ENCODE measurements around the gene DAB1. TPM values are rescaled to one million over a fixed set of nuclear protein-coding genes. Genes with fewer than 3 reads are reported as not detected.

Gene DAB1
- polyA plus RNA-seq, 1 donor from 2014 or later, result 11.4 TPM

DNA sequence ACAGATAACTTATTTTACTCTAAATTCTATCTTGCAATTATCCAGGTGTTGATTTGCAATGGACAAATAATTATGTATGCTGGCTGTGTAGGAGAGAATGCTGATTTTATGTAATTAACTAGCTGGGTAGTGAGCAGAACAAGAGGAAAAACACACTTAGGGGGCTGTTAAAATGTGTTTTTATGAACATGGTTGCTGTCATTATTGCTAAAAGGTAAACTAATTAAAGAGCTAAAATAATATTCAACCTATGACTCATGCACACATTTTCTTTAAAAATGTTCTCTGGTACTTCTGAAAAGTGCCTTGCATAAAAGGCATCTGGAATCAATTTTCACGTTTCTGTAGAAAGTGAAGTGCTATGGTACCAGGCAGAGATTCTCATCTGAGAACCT lies 265.3 kb downstream of the DAB1 start:
- Histone ChIP-seq H3K79me2 (replicated peaks; ENCODE audit: insufficient read depth, low read length) (no peaks in the 10 kb centered on the region), H4K20me1 (ENCODE audit: insufficient read depth) (no peaks in the 10 kb centered on the region), H3K9me3 (ENCODE audit: low read length) (no peaks in the 10 kb centered on the region), H3K9me2 (ENCODE audit: insufficient read depth, low read length) (no peaks in the 10 kb centered on the region), H3F3A (ENCODE audit: insufficient read depth, low read length, poor library complexity, severe bottlenecking) (no peaks in the 10 kb centered on the region), H3K4me3 (ENCODE audit: low read length) (no peak overlapping the region), H3K36me3 (ENCODE audit: insufficient read depth, low read length) (no peaks in the 10 kb centered on the region), H3K27ac (ENCODE audit: low read length) (no peak overlapping the region), H2AFZ (ENCODE audit: low read depth, low read length) (no peak overlapping the region), H3K4me2 (ENCODE audit: low read length) (no peak overlapping the region), H3K9ac (ENCODE audit: low read length) (no peak overlapping the region), H3K27me3 (ENCODE audit: insufficient read depth, low read depth, low read length) (no peaks in the 10 kb centered on the region)
- TF ChIP-seq RAD21 (conservative IDR thresholded peaks at IDR 0.05), result no peak
- TF ChIP-seq EZH2 (IDR thresholded peaks at IDR 0.05; ENCODE audit: borderline replicate concordance, insufficient read depth, low read length, poor library complexity, severe bottlenecking), result no peak
- TF ChIP-seq, protein P1, sequence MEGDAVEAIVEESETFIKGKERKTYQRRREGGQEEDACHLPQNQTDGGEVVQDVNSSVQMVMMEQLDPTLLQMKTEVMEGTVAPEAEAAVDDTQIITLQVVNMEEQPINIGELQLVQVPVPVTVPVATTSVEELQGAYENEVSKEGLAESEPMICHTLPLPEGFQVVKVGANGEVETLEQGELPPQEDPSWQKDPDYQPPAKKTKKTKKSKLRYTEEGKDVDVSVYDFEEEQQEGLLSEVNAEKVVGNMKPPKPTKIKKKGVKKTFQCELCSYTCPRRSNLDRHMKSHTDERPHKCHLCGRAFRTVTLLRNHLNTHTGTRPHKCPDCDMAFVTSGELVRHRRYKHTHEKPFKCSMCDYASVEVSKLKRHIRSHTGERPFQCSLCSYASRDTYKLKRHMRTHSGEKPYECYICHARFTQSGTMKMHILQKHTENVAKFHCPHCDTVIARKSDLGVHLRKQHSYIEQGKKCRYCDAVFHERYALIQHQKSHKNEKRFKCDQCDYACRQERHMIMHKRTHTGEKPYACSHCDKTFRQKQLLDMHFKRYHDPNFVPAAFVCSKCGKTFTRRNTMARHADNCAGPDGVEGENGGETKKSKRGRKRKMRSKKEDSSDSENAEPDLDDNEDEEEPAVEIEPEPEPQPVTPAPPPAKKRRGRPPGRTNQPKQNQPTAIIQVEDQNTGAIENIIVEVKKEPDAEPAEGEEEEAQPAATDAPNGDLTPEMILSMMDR (IDR thresholded peaks at IDR 0.05; ENCODE audit: poor library complexity, severe bottlenecking), result no peak
- TF ChIP-seq EP300 (conservative IDR thresholded peaks at IDR 0.05; ENCODE audit: poor library complexity, severe bottlenecking), result no peak
- no peak for TF ChIP-seq POLR2AphosphoS5 (IDR thresholded peaks at IDR 0.05)
- TF ChIP-seq TAF1 (IDR thresholded peaks at IDR 0.05; ENCODE audit: low read depth), result no peak
- no peak for TF ChIP-seq MXI1 (conservative IDR thresholded peaks at IDR 0.05; ENCODE audit: poor library complexity, severe bottlenecking)
- no peak for TF ChIP-seq SMC3 (conservative IDR thresholded peaks at IDR 0.05; ENCODE audit: poor library complexity)
- TF ChIP-seq, protein P2, sequence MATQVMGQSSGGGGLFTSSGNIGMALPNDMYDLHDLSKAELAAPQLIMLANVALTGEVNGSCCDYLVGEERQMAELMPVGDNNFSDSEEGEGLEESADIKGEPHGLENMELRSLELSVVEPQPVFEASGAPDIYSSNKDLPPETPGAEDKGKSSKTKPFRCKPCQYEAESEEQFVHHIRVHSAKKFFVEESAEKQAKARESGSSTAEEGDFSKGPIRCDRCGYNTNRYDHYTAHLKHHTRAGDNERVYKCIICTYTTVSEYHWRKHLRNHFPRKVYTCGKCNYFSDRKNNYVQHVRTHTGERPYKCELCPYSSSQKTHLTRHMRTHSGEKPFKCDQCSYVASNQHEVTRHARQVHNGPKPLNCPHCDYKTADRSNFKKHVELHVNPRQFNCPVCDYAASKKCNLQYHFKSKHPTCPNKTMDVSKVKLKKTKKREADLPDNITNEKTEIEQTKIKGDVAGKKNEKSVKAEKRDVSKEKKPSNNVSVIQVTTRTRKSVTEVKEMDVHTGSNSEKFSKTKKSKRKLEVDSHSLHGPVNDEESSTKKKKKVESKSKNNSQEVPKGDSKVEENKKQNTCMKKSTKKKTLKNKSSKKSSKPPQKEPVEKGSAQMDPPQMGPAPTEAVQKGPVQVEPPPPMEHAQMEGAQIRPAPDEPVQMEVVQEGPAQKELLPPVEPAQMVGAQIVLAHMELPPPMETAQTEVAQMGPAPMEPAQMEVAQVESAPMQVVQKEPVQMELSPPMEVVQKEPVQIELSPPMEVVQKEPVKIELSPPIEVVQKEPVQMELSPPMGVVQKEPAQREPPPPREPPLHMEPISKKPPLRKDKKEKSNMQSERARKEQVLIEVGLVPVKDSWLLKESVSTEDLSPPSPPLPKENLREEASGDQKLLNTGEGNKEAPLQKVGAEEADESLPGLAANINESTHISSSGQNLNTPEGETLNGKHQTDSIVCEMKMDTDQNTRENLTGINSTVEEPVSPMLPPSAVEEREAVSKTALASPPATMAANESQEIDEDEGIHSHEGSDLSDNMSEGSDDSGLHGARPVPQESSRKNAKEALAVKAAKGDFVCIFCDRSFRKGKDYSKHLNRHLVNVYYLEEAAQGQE (IDR thresholded peaks at IDR 0.05; ENCODE audit: borderline replicate concordance), result no peak

DNA sequence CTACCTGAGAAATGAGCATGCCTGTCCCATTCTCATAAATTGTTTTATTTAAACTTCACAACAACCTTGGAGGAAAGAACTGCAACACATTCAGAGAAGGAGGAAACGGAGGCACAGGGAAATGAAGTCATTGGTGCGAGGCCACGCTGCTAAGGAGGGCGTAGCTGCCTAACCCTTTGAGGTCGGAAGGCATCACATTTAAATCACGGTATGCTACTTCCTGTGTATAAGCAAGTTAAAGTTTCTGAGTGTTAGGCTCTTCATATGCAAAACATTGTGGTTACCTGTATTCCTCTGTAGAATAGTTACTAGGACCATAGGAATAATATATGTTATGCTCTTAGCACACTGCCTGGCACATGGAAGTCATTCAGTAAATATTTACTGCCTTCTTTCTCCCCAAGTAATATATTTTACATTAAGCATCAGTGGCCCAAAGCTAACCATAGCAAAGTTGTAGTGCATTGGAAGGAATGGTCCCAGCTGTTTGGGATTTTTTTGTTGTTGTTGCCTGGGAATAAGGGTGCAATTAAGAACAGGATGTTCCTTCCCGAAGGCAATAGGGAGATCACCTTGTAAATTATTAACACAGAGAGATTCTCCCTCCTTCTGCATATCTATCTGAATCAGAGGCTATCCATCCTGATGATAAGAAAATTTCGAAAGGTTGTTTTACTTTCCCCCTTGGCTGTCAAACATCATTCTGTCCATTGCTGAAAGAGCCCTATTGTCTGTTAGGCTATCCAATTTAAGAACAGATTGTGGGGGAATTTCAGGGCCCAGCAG lies 265.8 kb downstream of the DAB1 start:
- Histone ChIP-seq H4K20me1 (ENCODE audit: insufficient read depth) (no peaks in the 10 kb centered on the region), H3F3A (ENCODE audit: insufficient read depth, low read length, poor library complexity, severe bottlenecking) (no peaks in the 10 kb centered on the region), H2AFZ (ENCODE audit: low read depth, low read length) (no peak overlapping the region), H3K4me2 (ENCODE audit: low read length) (no peak overlapping the region), H3K9me2 (ENCODE audit: insufficient read depth, low read length) (no peaks in the 10 kb centered on the region), H3K27ac (ENCODE audit: low read length) (no peak overlapping the region), H3K79me2 (replicated peaks; ENCODE audit: insufficient read depth, low read length) (no peaks in the 10 kb centered on the region), H3K4me3 (ENCODE audit: low read length) (no peak overlapping the region), H3K36me3 (ENCODE audit: insufficient read depth, low read length) (no peaks in the 10 kb centered on the region), H3K9me3 (ENCODE audit: low read length) (no peaks in the 10 kb centered on the region), H3K9ac (ENCODE audit: low read length) (no peak overlapping the region), H3K27me3 (ENCODE audit: insufficient read depth, low read depth, low read length) (no peaks in the 10 kb centered on the region)
- TF ChIP-seq RAD21 (conservative IDR thresholded peaks at IDR 0.05), result no peak

All from neural cell (in vitro differentiated cells).